AG09309 (cell line): Measurements from ENCODE around the gene LRP1B.

Experiments
- DNase-seq: peaks from one replicate; pipeline ENCODE4 v3.0.0-alpha.2; 2010; ENCODE audit warnings: low read depth
- H3K4me3 ChIP-seq: 2 replicates; pipeline ENCODE4 v1.5.1; 2011; ENCODE audit warnings: mild to moderate bottlenecking, low read depth, low read length, moderate library complexity; ENCODE audit not compliant: control insufficient read depth
- TF ChIP-seq, protein P1 (sequence below): IDR thresholded peaks from 2 replicates; pipeline ENCODE4 v1.5.1; 2011; ENCODE audit warnings: mild to moderate bottlenecking, low read depth, low read length, inconsistent platforms; ENCODE audit not compliant: insufficient read depth, control insufficient read depth; ENCODE audit errors: missing control alignments

LRP1B gene

DNA sequence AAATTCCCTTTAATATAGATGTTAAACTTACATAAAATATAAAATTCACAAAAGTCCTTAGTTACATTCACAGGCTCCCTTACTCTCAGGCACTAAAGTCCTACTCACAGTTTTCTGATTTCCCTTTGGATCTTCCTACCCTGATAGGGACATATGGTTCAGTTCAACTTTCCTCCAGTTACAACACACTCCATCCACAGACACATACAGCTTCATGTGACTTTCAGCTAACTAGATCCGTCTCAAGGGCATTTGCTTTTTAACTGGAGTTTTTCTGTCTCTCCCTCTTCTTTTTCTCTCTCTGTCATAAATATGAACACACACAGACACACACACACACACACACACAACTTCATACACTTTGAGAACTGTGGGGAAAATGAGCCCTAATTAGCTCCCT is 419.2 kb downstream of the LRP1B start:
- no peak overlapping the region for H3K4me3 ChIP-seq
- TF ChIP-seq, protein P1, sequence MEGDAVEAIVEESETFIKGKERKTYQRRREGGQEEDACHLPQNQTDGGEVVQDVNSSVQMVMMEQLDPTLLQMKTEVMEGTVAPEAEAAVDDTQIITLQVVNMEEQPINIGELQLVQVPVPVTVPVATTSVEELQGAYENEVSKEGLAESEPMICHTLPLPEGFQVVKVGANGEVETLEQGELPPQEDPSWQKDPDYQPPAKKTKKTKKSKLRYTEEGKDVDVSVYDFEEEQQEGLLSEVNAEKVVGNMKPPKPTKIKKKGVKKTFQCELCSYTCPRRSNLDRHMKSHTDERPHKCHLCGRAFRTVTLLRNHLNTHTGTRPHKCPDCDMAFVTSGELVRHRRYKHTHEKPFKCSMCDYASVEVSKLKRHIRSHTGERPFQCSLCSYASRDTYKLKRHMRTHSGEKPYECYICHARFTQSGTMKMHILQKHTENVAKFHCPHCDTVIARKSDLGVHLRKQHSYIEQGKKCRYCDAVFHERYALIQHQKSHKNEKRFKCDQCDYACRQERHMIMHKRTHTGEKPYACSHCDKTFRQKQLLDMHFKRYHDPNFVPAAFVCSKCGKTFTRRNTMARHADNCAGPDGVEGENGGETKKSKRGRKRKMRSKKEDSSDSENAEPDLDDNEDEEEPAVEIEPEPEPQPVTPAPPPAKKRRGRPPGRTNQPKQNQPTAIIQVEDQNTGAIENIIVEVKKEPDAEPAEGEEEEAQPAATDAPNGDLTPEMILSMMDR = no peak
- no peak for DNase-seq

DNA sequence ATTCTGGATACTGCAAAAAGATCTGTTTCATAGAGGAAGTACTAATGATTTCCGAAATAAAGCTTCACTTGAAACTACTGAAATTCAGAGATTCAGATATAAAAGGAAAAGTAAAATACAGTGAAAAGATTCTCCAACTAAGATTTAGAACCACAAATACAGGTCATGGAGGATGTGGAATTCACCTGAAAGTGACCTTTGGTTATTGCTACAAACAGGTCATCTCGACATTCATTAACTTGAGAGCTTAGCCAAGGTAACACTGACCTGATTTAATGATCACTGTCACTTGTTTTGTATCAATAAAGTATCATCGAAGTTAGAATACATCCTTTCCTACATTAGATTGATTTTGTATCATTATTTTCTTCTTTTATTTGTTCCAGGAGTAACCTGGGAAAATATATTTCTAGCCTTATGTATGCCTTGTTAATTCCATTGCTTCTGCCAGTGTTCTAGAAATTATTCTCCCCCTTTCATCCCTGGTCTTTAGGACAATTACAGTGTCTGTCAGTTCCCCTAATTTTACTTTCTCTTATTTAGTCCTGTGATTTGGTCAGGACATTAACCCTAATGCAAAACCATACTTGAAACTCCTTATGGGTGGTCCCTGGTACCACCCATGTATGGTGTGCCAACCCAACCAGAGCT is 420.1 kb downstream of the LRP1B start:
- no peak for DNase-seq
- H3K4me3 ChIP-seq = no peak overlapping the region
- TF ChIP-seq, protein P1 = no peak

DNA sequence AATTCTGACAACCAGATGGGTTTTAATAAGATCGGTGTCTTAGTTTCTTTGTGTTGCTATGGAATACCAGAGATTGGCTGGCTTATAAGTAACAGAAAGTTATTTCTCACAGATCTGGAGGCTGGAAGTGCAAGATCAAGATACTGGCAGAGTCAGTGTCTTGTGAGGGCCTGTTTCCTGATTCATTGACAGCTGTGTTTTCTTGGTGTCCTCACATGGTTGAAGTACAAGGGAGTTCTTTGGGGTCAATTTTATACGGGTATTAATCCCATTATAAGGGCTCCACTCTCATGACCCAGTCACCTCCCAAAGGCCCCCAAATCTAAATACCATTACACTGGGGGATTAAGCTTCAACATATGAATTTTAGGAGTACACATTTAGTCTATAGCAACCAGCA is 421.1 kb downstream of the LRP1B start:
- no peak overlapping the region for H3K4me3 ChIP-seq
- DNase-seq = no peak
- TF ChIP-seq, protein P1 = no peak

DNA sequence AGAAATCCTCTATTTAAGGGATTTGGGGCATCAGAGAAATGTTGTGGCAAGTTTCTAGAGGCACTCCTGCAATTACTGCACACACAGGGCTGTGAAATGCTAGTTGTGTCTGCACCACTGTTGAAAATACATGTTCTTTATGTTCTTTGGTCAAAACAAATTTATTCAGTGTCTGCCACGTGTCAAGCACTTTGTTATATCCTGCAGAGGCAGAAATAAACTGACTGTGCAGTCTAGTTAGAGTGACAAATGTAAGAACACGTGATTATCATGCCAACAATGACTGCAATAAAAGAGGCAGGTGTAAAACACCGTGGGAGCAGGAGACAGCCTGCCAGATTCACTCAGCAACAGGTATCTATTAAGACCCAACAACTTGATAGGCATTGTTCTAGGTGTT is 423.3 kb downstream of the LRP1B start:
- no peak for DNase-seq
- TF ChIP-seq, protein P1 = no peak

GRCh38 chr2:141704541-141704940 is 426.3 kb downstream of the LRP1B start:
- no peak for DNase-seq
- H3K4me3 ChIP-seq = no peak overlapping the region
- TF ChIP-seq, protein P1 = no peak

More for the DNA sequence above, 423.3 kb downstream of the LRP1B start:
- no peak overlapping the region for H3K4me3 ChIP-seq

GRCh38 chr2:141703501-141703900 is 427.3 kb downstream of the LRP1B start:
- TF ChIP-seq, protein P1 = no peak
- no peak overlapping the region for H3K4me3 ChIP-seq
- DNase-seq = no peak

- TF ChIP-seq, protein P1 = no peak
- no peak overlapping the region for H3K4me3 ChIP-seq
- no peak for DNase-seq
Observed at GRCh38 chr2:141701618-141702017, 429.2 kb downstream of the LRP1B start.
